Right cardiac atrium (tissue), 5 donors: ENCODE results near the gene AMOTL1. TPM values are rescaled to one million over a fixed set of nuclear protein-coding genes. Genes with fewer than 3 reads are reported as not detected.

Source experiments
- ATAC-seq, 2 donors: fragments of 200-7000 bp; cut with Tn5 transposase; one replicate each; pipeline versions ENCODE4 v1.8.0 to v1.9.1; 2020; ENCODE audit warnings: moderate library complexity in 2 of 2, mild to moderate bottlenecking in 1 of 2
- DNase-seq, 3 donors: peaks; one replicate each; pipeline ENCODE4 v3.0.0-alpha.2; 2020
- H3K27ac ChIP-seq: one replicate; pipeline ENCODE4 v1.5.1; 2013; ENCODE audit warnings: mild to moderate bottlenecking, low read length, control low read depth, moderate library complexity
- H3K27me3 ChIP-seq: one replicate; pipeline ENCODE4 v1.6.1; 2013; ENCODE audit not compliant: control insufficient read depth, insufficient read depth
- H3K4me1 ChIP-seq: one replicate; pipeline ENCODE4 v1.6.1; 2013; ENCODE audit warnings: low read length; ENCODE audit not compliant: control insufficient read depth, insufficient read depth
- H3K4me3 ChIP-seq: one replicate; pipeline ENCODE4 v1.5.1; 2013; ENCODE audit warnings: low read length, control low read depth
- H3K9me3 ChIP-seq: one replicate; pipeline ENCODE4 v1.6.1; 2013; ENCODE audit warnings: low read length; ENCODE audit not compliant: control insufficient read depth
- WGBS: extraction: QIAGEN DNeasy Blood & Tissue Kit; methylation state at CpG from one replicate; pipeline ENCODE4 v1.1.7; 2013; 5-methylcytosine and 5-hydroxymethylcytosine counted together
- intact Hi-C, 4 donors: fragments of 100-400 bp; cut with DNase I; formaldehyde crosslinking; loops; one replicate each; pipeline versions ENCODE4 v1.11.0 to v1.14.0; 2022 to 2023
- polyA plus RNA-seq: library from polyadenylated mRNA; stranded (reverse); fragments of 200-250 nt; gene quantifications from one replicate; pipeline ENCODE4 v1.2.3, GENCODE V29; 2013
- total RNA-seq, 4 donors: library from RNA; stranded (reverse); fragmentation: NEBNext Ultra II Directional; extraction: Animal tissue kit (Norgen Biotek cat#: 25700); gene quantifications; one replicate each; pipeline ENCODE4 v1.2.1, GENCODE V29; 2021
- donor health status: healthy with polysubstance abuse.
- donor health status: DM: no; HTN: yes; CAD: no.
- donor health status: DM: no; HTN: no; CAD: no.
- donor health status: DM: no; HTN: yes; CAD: no; lungs with severe emphysema.
- donor health status: DM: yes; HTN: yes; CAD: no.

The AMOTL1 gene
- total and polyA plus RNA-seq, 5 donors, result 15.2 to 84.1 (median 54.5) TPM

DNA sequence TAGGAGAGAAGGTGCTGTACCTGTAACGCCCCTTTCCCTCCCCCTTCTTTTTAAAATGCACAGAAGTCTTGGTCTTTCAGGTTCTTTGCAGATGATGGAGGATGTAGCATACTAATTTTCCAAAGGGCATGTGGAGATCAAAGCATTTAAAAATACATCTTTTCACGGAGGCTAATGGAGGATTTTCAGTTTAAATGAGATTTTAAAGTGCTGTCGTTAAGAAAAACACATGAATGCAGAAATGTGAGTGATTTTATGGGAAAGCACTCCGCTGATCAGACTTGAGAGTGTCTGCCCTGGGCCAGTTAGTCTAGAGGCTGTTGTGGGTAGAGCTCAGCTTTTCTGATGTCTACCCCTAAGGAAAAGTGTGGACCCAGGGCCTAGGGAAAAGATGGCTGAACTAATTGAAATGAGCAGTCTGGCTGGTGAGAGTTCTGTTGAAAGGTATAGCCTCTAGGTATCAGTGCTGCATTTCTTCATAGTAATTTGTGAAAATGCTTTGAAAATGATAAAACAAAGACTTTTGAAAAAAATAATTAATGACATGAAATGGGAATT lies 2.5 kb downstream of the AMOTL1 start:
- Histone ChIP-seq H3K4me1 (peaks cover 5% of the 10 kb centered on the region), H3K4me3 (peak overlapping the region; percentile 69), H3K9me3 (no peaks in the 10 kb centered on the region), H3K27me3 (no peaks in the 10 kb centered on the region), H3K27ac (no peak overlapping the region)
- no peak for ATAC-seq
- 83% methylated on average over 4 of the region's 4 CpGs for WGBS
- intact Hi-C loops, result loop anchor here in 1 of 4 donors (10.0 kb wide), 1 partner anchor 64 kb away; no protein-coding TSS in a partner anchor
- no peak for DNase-seq

DNA sequence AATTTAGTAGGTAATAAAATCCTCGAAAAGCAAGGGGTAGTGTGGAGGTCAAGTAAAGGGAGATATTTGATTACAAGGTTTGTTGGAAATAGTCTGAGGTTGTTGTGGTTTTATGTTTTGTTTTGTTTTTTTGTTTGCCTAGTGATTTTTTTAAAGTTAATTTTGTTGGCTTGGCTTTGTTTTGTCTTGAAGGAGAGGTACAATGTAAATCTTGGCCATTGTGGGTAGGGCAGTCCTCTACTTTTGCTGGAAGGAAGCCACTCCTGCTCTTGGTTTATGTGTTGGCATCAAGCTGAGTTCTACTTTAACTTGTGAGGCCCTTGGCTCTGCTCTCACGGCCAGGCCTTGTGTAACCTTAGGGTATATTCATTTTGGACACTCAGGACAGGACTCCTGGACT lies 3.2 kb downstream of the AMOTL1 start:
- no peak overlapping the region for H3K4me3 ChIP-seq
- 63% methylated on average over 2 of the region's 2 CpGs for WGBS
- intact Hi-C loops, result loop anchor here in 1 of 4 donors (10.0 kb wide), 1 partner anchor 63 kb away; no protein-coding TSS in a partner anchor
- H3K27ac ChIP-seq, result no peak overlapping the region
- peaks cover 10% of the 10 kb centered on the region for H3K4me1 ChIP-seq
- DNase-seq, result no peak
- H3K27me3 ChIP-seq, result no peaks in the 10 kb centered on the region
- H3K9me3 ChIP-seq, result no peaks in the 10 kb centered on the region
- ATAC-seq, result no peak

DNA sequence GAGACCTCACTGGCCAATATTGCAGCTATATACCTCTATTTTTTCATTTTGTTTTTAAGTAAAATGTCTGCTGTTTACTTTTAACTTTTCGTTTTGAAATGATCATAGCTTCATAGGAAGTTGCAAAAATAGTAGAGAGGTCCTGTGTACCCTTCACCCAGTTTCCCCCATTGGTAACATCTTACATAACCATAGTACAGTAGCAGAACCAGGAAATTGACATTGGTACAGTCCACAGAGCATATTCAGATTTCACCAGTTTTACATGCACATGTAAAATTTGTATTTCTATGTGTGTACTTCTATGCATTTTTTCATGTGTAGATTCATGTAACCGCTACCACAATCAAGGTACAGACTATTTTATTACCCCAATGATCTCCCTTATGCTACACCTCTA lies 3.8 kb downstream of the AMOTL1 start:
- H3K27me3 ChIP-seq, result no peaks in the 10 kb centered on the region
- no peak overlapping the region for H3K27ac ChIP-seq
- ATAC-seq (no peak), DNase-seq (no peak)
- intact Hi-C loops, result loop anchor here in 1 of 4 donors (10.0 kb wide), 1 partner anchor 63 kb away; no protein-coding TSS in a partner anchor
- no peaks in the 10 kb centered on the region for H3K9me3 ChIP-seq
- no peak overlapping the region for H3K4me3 ChIP-seq
- 87% methylated on average over 2 of the region's 2 CpGs for WGBS
- H3K4me1 ChIP-seq, result peaks cover 13% of the 10 kb centered on the region

DNA sequence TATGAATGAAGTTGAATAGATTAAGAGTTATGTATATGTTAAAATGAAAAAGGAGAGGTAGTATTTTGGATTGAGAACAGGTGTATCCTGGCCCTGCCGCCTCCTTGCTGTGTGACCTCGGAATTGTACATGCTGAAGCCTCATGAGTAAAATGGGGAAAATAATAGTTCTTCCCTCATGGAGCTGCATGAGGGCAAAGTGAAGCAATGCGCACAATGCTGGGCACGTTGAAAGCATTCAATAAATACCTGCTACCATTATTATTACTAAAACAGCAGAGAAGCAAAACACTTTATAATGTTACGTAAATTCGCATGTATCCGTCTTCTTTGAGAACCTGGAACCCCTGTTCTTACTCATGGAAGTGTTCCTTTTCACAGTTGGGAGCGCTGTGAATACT lies 5.7 kb downstream of the AMOTL1 start:
- peaks cover 11% of the 10 kb centered on the region for H3K4me1 ChIP-seq
- no peak for DNase-seq
- intact Hi-C loops, result loop anchor here in 1 of 4 donors (10.0 kb wide), 1 partner anchor 61 kb away; no protein-coding TSS in a partner anchor
- H3K4me3 ChIP-seq, result no peak overlapping the region
- WGBS, result 90% methylated on average over 8 of the region's 8 CpGs
- H3K27ac ChIP-seq, result no peak overlapping the region
- ATAC-seq, result no peak
- H3K27me3 ChIP-seq, result no peaks in the 10 kb centered on the region
- no peaks in the 10 kb centered on the region for H3K9me3 ChIP-seq

DNA sequence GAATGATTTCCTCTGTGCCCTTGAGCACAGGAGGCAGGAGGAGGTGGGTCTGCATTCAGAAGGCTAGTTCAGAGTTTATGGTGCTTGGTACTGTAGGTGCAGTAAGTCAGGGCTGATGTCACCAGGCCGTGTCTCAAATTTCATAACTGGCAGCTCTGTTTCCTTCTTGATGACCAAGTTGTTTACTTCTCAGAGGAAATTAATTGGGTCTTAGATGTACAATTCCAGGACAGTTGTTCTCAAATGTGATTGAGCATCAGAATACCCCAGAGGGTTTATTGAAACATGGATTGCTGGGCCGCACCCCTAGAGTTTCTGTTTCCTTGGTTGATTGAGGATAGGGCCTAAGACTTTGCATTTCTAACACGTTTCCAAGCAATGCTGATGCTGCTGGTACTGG lies 6.2 kb downstream of the AMOTL1 start:
- Histone ChIP-seq H3K4me1 (peaks cover 11% of the 10 kb centered on the region), H3K27ac (no peak overlapping the region), H3K4me3 (no peak overlapping the region), H3K9me3 (no peaks in the 10 kb centered on the region), H3K27me3 (no peaks in the 10 kb centered on the region)
- 65% methylated on average over 3 of the region's 3 CpGs for WGBS
- ATAC-seq, result no peak
- intact Hi-C loops, result loop anchor here in 1 of 4 donors (10.0 kb wide), 1 partner anchor 60 kb away; no protein-coding TSS in a partner anchor
- DNase-seq, result no peak

DNA sequence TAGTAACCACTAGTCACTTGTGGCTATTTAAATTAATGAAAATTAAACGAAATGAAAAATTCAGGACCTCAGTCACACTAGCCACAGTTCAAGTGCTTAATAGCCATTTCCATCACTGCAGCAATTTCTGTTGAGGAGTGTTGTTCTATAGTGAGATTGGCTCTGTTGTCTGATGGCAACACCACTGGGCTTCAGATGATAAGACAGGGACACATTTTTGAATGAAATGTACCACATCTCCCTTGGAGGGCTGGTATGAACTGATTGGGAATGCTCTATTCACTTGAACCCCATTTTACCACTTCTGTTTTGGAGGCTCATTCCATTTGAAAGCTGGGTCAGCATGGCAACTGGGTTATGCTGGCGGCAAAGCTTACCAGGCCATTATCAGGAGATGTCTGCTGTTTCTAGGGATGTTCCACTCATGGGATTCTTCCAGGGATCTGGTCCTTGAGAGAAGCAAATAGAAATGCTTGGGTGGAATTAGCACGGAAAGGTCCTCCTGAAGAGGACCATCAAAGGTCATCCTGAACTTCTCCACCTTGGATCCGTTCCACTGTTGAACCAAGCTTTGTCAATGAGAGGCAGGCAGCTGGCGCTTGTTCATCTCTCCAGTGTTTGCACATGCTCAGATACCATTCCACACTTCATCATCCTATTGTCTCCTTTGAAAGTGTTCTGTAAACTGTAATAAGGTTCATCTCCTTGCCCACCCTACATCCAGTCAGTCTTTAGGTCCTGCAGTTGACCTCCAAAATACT lies 7.6 kb downstream of the AMOTL1 start:
- intact Hi-C loops, result loop anchor here in 1 of 4 donors (10.0 kb wide), 1 partner anchor 59 kb away; no protein-coding TSS in a partner anchor
- Histone ChIP-seq H3K4me3 (no peak overlapping the region), H3K4me1 (peaks cover 14% of the 10 kb centered on the region), H3K27me3 (no peaks in the 10 kb centered on the region), H3K27ac (no peak overlapping the region), H3K9me3 (no peaks in the 10 kb centered on the region)
- ATAC-seq, result no peak
- no peak for DNase-seq
- WGBS, result 85% methylated on average over 5 of the region's 5 CpGs

DNA sequence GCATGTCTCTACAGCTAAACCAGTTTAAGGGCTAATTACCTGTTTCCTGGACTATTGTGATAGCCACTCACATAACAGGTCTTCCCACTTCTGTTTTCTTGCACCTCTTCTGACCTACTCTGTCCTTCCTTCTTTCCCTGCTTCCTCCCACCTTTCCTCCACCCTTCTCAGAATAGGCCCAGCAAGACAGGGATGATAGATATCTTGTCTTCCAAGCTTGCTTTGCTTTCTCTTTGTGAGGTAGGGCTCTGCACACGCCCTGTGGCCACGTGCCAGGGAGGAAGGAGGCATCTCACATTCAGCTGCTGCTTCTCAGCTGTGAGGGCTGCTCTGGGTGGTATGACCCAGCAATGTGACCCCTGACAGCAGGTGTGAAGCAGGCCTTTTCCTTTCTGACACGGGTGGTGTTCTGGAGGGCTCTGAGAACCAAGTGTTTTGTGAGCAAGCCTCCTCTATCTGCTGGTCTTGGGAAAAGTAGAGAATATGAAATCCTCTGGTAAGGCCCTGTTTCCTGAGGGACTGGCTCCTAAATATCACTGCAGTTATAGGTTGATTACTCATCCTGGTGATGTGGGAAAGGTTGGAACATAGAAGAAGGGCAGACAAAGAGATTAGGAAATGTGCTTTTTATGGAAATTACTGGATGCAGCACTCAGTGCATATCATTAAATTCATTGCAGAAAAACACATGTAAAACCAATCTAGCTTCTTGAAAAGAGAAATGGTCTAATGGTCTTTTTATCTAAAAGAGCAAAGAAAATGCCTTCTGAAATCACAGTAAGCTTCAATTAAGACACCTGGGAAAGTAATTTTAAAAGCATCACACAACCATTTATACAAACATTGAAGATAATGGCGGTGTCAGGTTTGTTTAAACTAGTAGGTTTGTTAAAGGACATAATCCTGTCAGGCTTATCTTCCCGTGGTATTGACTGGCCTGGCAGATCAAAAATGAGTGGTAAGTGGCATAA lies 8.5 kb downstream of the AMOTL1 start:
- H3K27me3 ChIP-seq, result no peaks in the 10 kb centered on the region
- WGBS, result 43% methylated on average over 5 of the region's 5 CpGs
- peaks cover 11% of the 10 kb centered on the region for H3K4me1 ChIP-seq
- H3K27ac ChIP-seq, result no peak overlapping the region
- intact Hi-C loops, result loop anchor here in 1 of 4 donors (10.0 kb wide), 1 partner anchor 58 kb away; no protein-coding TSS in a partner anchor
- DNase-seq (peak; percentile 33 to 68 (median 60)), ATAC-seq (peak; percentile 48 to 61)
- no peaks in the 10 kb centered on the region for H3K9me3 ChIP-seq
- H3K4me3 ChIP-seq, result no peak overlapping the region

DNA sequence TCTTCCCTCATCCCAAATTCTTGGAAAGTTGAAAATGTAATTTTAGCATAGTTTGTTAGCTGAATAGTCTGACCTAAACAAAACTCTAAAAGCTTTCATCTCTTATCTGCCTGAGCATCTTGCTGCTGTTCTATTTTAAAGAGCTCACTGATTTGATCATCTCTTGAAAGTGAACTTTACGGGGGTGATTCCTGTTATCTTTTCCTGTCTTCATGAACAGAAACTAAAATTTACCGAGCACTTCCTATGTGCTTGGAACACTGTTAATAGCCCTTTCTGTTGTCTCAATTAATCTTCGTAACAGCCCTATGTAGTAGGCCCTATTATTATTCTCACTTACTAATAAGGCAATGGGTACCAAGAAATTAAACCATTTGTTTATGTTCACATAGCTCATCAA lies 12.3 kb downstream of the AMOTL1 start:
- Histone ChIP-seq H3K4me3 (no peak overlapping the region), H3K27me3 (no peaks in the 10 kb centered on the region), H3K27ac (no peak overlapping the region), H3K4me1 (peaks cover 15% of the 10 kb centered on the region), H3K9me3 (no peaks in the 10 kb centered on the region)
- no peak for DNase-seq
- intact Hi-C loops, result no loop called here
- WGBS, result 15% methylated on average over 3 of the region's 3 CpGs
- ATAC-seq, result no peak

DNA sequence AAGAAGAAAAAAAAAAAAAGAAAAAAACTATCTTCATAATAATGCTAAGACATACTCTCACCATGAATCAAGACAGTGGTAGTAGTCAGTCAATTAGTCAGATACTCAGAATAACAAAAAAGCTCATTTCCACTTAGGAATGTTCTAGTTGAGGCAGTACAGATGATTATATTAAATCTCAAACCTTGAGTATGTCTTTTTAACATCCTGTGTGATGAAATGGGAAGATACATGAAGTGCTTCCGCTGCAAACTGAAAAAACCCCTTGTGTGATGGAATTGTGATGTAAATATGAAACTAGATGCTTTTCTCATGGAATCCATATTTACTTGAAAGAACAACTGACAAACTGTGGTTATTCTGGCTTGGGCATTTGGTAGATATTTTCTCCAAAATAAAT lies 13.7 kb downstream of the AMOTL1 start:
- ATAC-seq, result no peak
- no peak overlapping the region for H3K27ac ChIP-seq
- no peak overlapping the region for H3K4me3 ChIP-seq
- H3K9me3 ChIP-seq, result no peaks in the 10 kb centered on the region
- H3K27me3 ChIP-seq, result no peaks in the 10 kb centered on the region
- no peak for DNase-seq
- peaks cover 8% of the 10 kb centered on the region for H3K4me1 ChIP-seq
- WGBS, result 74% methylated on average over 1 of the region's 1 CpG
- intact Hi-C loops, result no loop called here

DNA sequence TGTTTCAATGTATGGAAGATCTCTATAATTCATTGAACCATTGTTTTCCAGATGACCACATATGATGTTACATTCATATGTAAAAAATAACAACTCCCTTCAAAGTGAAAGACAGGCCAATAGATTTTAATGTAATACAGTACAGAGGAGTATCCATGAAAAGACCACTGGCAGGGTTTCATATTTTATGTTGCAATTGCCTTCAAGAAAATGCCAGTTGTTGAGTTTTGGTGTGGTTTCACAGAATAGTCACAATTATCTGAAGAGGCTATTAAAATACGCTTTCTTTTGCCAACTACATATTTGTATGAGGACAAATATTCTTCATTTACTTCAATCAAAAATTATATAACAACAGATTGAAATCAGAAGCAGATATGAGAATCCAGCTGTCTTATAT lies 14.3 kb downstream of the AMOTL1 start:
- Histone ChIP-seq H3K9me3 (no peaks in the 10 kb centered on the region), H3K27me3 (no peaks in the 10 kb centered on the region), H3K4me1 (peaks cover 8% of the 10 kb centered on the region), H3K27ac (no peak overlapping the region), H3K4me3 (no peak overlapping the region)
- DNase-seq, result no peak
- no peak for ATAC-seq
- intact Hi-C loops, result no loop called here
- 63% methylated on average over 1 of the region's 1 CpG for WGBS
